ENCODE measurements around the gene PTPRO.
A peak's percentile ranks its signal among the peaks of the same experiment; 100 is the strongest.

The PTPRO gene

GRCh38 chr12:15474766-15475165, 152.5 kb downstream of the PTPRO start:
- no peak for TF ChIP-seq CTCF (IDR thresholded peaks at IDR 0.05; ENCODE audit: unreplicated experiment in 3 of 3)
- H3K9me3 Mint-ChIP-seq, result peaks cover 4% of the 10 kb centered on the region

GRCh38 chr12:15477761-15478160, 155.5 kb downstream of the PTPRO start:
- H3K27ac Mint-ChIP-seq, result no peak overlapping the region
- no peak for TF ChIP-seq CTCF (IDR thresholded peaks at IDR 0.05; ENCODE audit: unreplicated experiment in 3 of 3)
- peaks cover 4% of the 10 kb centered on the region for H3K9me3 Mint-ChIP-seq

More at GRCh38 chr12:15474766-15475165, 152.5 kb downstream of the PTPRO start:
- Mint-ChIP-seq H3K36me3 (ENCODE audit: low read depth) (peaks cover 5% of the 10 kb centered on the region), H3K27me3 (ENCODE audit: low read depth) (peaks cover 4% of the 10 kb centered on the region), H3K4me3 (no peak overlapping the region), H3K27ac (peak overlapping the region in 2 of 3 experiments; percentile 22 to 26), H3K4me1 (no peaks in the 10 kb centered on the region)

GRCh38 chr12:15481846-15482245, 159.5 kb downstream of the PTPRO start:
- no peaks in the 10 kb centered on the region for H3K36me3 Mint-ChIP-seq (ENCODE audit: low read depth)
- H3K27ac Mint-ChIP-seq, result no peak overlapping the region
- TF ChIP-seq CTCF (IDR thresholded peaks at IDR 0.05; ENCODE audit: unreplicated experiment in 3 of 3), result no peak
- H3K4me1 Mint-ChIP-seq, result no peaks in the 10 kb centered on the region
- no peaks in the 10 kb centered on the region for H3K27me3 Mint-ChIP-seq (ENCODE audit: low read depth)
- no peaks in the 10 kb centered on the region for H3K9me3 Mint-ChIP-seq
- H3K4me3 Mint-ChIP-seq, result no peak overlapping the region

More at GRCh38 chr12:15477761-15478160, 155.5 kb downstream of the PTPRO start:
- Mint-ChIP-seq H3K36me3 (ENCODE audit: low read depth) (peaks cover 5% of the 10 kb centered on the region), H3K4me1 (no peaks in the 10 kb centered on the region), H3K4me3 (no peak overlapping the region), H3K27me3 (ENCODE audit: low read depth) (peaks cover 4% of the 10 kb centered on the region)

GRCh38 chr12:15485466-15485865, 163.2 kb downstream of the PTPRO start:
- no peak for TF ChIP-seq CTCF (IDR thresholded peaks at IDR 0.05; ENCODE audit: unreplicated experiment in 3 of 3)
- Mint-ChIP-seq H3K4me1 (no peaks in the 10 kb centered on the region), H3K9me3 (no peaks in the 10 kb centered on the region), H3K27ac (peak overlapping the region in 2 of 3 experiments; percentile 13 to 23), H3K4me3 (no peak overlapping the region), H3K27me3 (ENCODE audit: low read depth) (no peaks in the 10 kb centered on the region), H3K36me3 (ENCODE audit: low read depth) (no peaks in the 10 kb centered on the region)

GRCh38 chr12:15486859-15487258, 164.6 kb downstream of the PTPRO start:
- Mint-ChIP-seq H3K4me1 (no peaks in the 10 kb centered on the region), H3K27ac (no peak overlapping the region), H3K36me3 (ENCODE audit: low read depth) (peaks cover 4% of the 10 kb centered on the region), H3K27me3 (ENCODE audit: low read depth) (no peaks in the 10 kb centered on the region), H3K4me3 (no peak overlapping the region), H3K9me3 (peaks cover under 1% of the 10 kb centered on the region)
- no peak for TF ChIP-seq CTCF (IDR thresholded peaks at IDR 0.05; ENCODE audit: unreplicated experiment in 3 of 3)

GRCh38 chr12:15488481-15488880, 166.2 kb downstream of the PTPRO start:
- Mint-ChIP-seq H3K4me3 (no peak overlapping the region), H3K9me3 (peaks cover 2% of the 10 kb centered on the region), H3K27ac (no peak overlapping the region), H3K36me3 (ENCODE audit: low read depth) (peaks cover 11% of the 10 kb centered on the region), H3K4me1 (no peaks in the 10 kb centered on the region), H3K27me3 (ENCODE audit: low read depth) (no peaks in the 10 kb centered on the region)
- TF ChIP-seq CTCF (IDR thresholded peaks at IDR 0.05; ENCODE audit: unreplicated experiment in 3 of 3), result no peak
